NOMO-1 treated with DMSO at 0.1 percent for 48 hours (cell line): ENCODE measurements around the gene CNPY1.

Source experiments
- DNase-seq: peaks from one replicate; lab custom pipeline; 2025; ENCODE audit not compliant: unreplicated experiment; lab: John Stamatoyannopoulos, UW

Gene CNPY1

GRCh38 chr7:155514296-155514695, 32.1 kb downstream of the CNPY1 start:
- DNase-seq: no peak

DNA sequence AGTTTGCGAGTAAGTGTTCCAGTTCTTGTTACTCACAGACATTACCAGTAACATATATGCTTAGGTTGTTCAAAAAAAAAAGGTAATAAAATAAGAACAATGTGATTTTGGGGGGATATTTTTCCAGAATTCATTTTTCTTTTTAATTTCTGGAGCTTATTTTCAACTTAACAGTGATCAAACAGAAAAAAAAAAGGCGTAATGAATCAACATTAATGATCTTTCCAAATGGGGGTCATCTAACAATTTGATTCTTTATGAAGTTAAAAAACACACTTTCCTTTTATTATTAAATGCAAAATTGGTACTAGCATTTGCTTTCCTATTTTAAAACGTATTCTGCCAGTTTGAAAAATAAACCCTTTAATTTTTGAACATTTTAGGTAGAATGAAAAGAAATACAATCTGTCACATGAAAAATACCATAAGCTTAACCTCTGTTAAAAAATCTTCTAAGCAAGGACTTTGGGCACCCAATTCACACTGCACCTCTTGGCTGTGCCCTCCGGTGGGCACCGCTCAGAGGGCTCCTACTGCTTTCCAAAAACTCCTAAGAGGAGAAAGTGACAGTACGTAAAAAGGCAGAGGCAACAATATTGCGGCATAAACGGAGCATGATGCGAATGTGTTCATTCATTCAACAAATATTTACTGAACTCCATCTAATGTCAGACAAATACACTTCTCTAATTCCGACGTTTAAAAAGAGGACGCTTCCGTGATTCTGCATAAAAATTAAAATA, 32.6 kb downstream of the CNPY1 start:
- no peak for DNase-seq

- no peak for DNase-seq
Measured at GRCh38 chr7:155512246-155512887, 34.0 kb downstream of the CNPY1 start.

DNA sequence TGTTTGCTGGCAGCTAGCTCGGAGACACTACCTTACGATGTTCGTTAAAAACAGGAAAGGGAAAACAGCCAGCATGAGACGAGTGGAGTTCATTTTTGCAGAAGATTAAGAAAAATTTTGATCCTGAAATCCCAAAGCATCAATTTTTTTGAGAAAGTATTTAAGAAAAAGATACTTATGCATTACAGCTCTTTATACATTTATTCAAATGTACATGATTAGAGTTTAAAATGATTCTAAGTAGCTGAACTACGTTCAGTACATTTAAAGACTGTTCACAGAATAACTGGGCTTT, 34.7 kb downstream of the CNPY1 start:
- DNase-seq: no peak

- no peak for DNase-seq
Measured at GRCh38 chr7:155510975-155511701, 35.2 kb downstream of the CNPY1 start.

DNA sequence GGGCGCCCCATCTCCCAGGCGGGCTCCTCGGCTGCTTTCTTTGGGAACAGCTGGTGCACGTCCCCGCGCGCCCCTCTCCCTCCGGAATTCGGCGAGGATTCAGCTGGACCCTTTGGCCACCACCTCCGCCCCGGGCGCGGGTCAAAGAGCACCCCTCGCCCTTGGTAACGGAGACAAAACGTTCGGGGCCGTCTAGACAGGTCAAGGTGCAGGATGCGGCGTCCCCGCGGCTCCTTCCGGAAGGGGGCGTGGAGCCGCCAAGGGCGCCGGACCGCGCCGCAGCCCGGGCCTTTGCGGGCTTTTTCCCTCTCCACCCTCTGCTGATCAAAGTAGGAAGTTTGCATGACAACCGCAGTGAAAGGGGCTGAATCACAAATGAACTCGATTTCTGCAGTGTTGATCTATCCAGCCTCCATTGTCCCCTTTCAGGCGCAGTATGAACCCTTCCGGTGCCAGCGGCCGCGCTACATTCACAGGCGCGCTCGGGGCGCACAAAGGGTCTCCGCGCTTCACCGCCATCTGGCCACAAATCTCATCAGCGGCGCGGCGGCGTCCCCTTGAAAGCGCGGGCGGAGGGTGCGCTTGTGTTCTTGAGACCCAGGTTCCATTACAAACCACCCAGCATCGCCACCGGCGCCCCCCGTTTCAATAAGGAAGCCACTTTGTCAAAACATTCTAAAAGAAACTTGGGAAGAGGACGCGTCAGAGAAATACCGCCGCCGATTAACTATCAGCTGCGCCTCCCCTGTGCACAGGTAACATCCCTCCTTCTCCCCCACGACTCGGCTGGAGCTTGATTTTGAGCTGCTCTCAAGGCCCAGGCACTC, 36.4 kb downstream of the CNPY1 start:
- DNase-seq: no peak

DNA sequence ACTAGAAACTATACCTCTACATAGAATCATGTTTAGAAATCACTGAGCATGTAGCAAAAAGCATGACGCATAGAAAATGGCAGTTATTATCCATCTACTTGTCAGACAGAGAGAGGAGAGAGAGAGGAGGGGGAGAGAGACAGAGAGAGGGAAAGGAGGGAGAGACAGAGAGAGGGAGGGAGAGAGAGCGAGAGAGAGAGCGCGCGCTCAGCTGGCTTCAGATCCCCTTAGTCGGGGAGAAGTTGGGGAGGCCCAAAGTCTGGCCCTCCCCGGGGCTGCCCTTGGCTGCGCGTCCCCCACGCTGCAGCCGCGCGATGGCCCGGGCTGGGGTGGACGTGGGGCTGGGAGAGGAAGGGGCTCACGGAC, 37.0 kb downstream of the CNPY1 start:
- DNase-seq: no peak

GRCh38 chr7:155508376-155509358, 37.7 kb downstream of the CNPY1 start:
- DNase-seq: no peak

GRCh38 chr7:155507576-155507975, 38.8 kb downstream of the CNPY1 start:
- DNase-seq: no peak

- peak; percentile 1 for DNase-seq
Measured at GRCh38 chr7:155506854-155507337, 39.5 kb downstream of the CNPY1 start.

GRCh38 chr7:155505422-155505793, 41.0 kb downstream of the CNPY1 start:
- DNase-seq: no peak

DNA sequence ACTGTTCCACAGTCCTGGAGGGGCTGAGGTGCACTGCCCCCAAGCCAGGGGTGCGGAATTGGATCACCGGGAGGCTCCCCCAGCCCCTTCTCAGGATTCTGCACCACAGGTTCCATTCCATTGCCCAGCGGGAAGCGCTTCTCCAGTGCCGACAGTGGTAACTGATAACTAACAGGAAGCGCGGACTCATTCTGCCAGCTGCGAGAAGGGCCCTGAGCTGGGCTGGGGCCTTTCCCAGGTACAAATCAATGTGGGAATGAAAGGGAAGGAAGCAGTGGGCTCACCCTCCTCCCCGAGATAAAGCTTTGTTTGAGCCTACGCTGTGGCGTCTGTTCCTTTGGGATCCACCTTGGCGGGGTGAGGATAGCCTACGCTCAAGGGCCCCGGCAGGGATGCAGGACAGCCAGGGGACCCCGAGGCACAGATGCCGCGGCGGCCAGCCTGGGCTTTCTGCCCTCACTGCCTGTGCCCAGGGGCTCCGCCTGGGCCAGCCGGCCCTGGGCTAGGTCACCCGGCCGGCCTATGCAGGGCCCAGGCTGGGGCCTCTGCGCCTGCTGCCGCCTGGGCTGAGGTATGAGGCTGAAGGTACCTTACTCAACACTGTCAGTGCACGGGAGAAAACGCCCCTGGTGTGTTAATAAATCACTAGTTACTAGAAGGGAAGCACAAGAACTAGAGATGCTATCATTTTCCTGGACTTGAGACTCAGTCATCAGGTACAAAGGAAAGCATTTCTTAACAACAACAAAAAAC, 49.0 kb downstream of the CNPY1 start:
- DNase-seq: no peak

DNA sequence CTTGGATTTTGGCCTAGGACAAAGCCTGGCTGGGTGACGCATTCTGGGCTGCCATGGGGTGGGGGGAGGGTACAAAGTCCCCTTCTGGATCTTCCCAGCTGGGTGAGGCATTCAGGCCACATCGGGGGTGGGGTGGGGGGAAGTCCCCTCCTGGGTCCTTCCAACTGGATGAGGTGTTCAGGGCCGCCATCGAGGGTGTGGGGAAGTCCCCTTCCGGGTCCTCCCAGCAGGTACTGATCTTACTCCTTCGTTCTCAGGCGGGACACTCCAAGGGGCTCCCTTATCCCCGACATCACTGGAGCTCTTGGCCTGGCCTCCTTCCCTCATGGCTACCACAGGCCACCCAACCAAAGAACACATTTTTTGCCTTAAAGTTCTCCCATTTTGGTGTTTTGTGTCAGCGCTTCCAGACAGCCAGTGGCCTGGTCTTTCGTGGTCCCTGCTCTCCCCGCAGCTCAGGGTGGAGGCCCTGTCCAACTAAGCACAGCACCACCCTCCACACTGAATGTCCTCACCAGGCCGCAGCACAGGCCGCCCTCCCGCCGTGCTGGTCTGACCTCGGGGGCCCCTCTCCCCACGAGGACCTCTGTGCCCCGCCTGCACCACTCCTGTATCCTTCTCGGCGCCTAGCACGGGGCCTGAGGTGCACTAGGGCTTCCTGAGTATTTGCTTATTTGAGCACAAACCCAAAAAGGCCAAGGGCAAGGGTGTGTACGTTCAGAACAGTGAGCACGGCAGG, 49.9 kb downstream of the CNPY1 start:
- no peak for DNase-seq

- no peak for DNase-seq
Measured at GRCh38 chr7:155495440-155496248, 50.7 kb downstream of the CNPY1 start.

DNA sequence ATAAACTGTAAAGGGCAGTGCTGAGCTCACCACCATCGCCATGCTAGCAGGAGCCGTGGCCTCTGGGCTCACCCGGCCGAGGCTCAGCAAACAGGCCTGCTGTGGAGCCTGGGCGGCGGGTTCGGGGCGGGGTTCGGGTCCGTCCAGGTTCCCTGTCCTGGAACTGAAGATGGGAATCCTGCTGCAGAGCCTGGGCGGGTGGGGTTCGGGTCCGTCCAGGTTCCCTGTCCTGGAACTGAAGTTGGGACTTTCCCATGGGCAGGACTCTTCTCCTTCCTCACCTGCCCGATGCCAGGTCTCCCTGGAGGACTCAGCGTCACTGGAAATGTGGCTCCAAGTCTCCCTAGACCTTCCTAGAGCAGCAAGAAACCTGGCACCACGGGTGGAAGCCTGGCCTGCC, 51.8 kb downstream of the CNPY1 start:
- DNase-seq: no peak

- DNase-seq: no peak
Measured at GRCh38 chr7:155493744-155494538, 52.4 kb downstream of the CNPY1 start.

DNA sequence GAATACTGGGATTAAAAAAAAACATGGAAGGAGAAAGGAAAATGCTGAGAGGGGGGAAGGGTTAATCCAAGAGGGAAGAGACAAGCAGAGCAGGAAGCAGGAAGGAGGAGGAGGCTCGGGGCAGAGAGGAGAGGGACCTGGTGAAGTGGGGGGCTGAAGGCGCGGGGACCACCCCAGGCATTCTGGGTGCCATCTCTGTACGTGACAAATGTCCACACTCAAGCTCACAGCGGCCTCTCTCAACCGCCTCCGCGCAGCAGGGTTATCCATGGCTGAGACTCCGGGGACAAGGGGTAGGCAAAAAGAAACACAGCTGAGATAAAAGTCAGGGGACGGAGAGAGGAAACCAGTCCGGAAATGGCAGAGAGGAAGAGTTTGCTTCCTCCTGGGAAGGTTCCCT, 54.5 kb downstream of the CNPY1 start:
- no peak for DNase-seq
